HepG2 (cell line): Measurements from ENCODE around the gene ZBTB22. TPM values are rescaled to one million over a fixed set of nuclear protein-coding genes. Genes with fewer than 3 reads are reported as not detected.

Experiments
- CREB1 ChIP-seq, 2 experiments: fragments of 450-650 bp in 1 of 2; IDR thresholded peaks; 2 replicates each; pipeline ENCODE4 v1.6.1; 2016 to 2017; ENCODE audit warnings: control low read depth in 1 of 2, mild to moderate bottlenecking in 1 of 2, missing compliant biosample characterization in 1 of 2, missing genetic modification characterization in 1 of 2
- ELK4 ChIP-seq: sonication (generic); formaldehyde crosslinking; IDR thresholded peaks from 2 replicates; pipeline ENCODE4 v1.9.0; 2021; ENCODE audit warnings: missing genetic modification reagents, borderline replicate concordance
- EZH2 ChIP-seq: conservative IDR thresholded peaks from 2 replicates; pipeline ENCODE4 v1.6.1; 2012; ENCODE audit warnings: mild to moderate bottlenecking, low read depth, low read length, moderate library complexity
- GMEB1 ChIP-seq: sonication (generic); formaldehyde crosslinking; IDR thresholded peaks from 2 replicates; pipeline ENCODE4 v1.5.1; 2020; ENCODE audit warnings: missing genetic modification reagents, mild to moderate bottlenecking, borderline replicate concordance
- KLF15 ChIP-seq: sonication (generic); formaldehyde crosslinking; IDR thresholded peaks from 2 replicates; pipeline ENCODE4 v1.8.1; 2023; ENCODE audit warnings: borderline replicate concordance, mild to moderate bottlenecking, inconsistent platforms, missing genetic modification reagents, mixed read lengths
- MAFG ChIP-seq: sonication (generic); formaldehyde crosslinking; IDR thresholded peaks from 2 replicates; pipeline ENCODE4 v1.5.1; 2020; ENCODE audit warnings: mild to moderate bottlenecking, missing genetic modification reagents
- PHF20 ChIP-seq: sonication (generic); formaldehyde crosslinking; IDR thresholded peaks from 2 replicates; pipeline ENCODE4 v1.5.0; 2020; ENCODE audit warnings: mild to moderate bottlenecking, missing genetic modification reagents
- SAFB2 ChIP-seq: sonication (generic); formaldehyde crosslinking; IDR thresholded peaks from 2 replicates; pipeline ENCODE4 v1.5.1; 2020; ENCODE audit warnings: missing genetic modification reagents, low read depth, mild to moderate bottlenecking, borderline replicate concordance
- SIN3B ChIP-seq: fragments of 150-350 bp; IDR thresholded peaks from 2 replicates; pipeline ENCODE4 v1.6.1; 2014; ENCODE audit warnings: low read length
- TBX2 ChIP-seq: sonication (generic); formaldehyde crosslinking; IDR thresholded peaks from 2 replicates; pipeline ENCODE4 v1.5.0; 2020; ENCODE audit warnings: missing genetic modification reagents, mild to moderate bottlenecking, borderline replicate concordance
- THYN1 ChIP-seq: sonication (generic); formaldehyde crosslinking; IDR thresholded peaks from 2 replicates; pipeline ENCODE4 v1.8.1; 2023; ENCODE audit warnings: low read depth, mild to moderate bottlenecking, moderate library complexity, missing genetic modification reagents, borderline replicate concordance
- ZBTB25 ChIP-seq: IDR thresholded peaks from 2 replicates; pipeline ENCODE4 v1.6.1; 2018; ENCODE audit warnings: missing genetic modification reagents
- ZC3H13 ChIP-seq: sonication (generic); formaldehyde crosslinking; IDR thresholded peaks from 2 replicates; pipeline ENCODE4 v1.8.1; 2023; ENCODE audit warnings: mild to moderate bottlenecking, missing genetic modification reagents, moderate library complexity
- ZFP62 ChIP-seq: sonication (generic); formaldehyde crosslinking; IDR thresholded peaks from 2 replicates; pipeline ENCODE4 v1.4.0; 2020; ENCODE audit warnings: missing genetic modification reagents
- ZNF224 ChIP-seq: sonication (generic); formaldehyde crosslinking; IDR thresholded peaks from 2 replicates; pipeline ENCODE4 v1.5.0; 2020; ENCODE audit warnings: mild to moderate bottlenecking, missing genetic modification reagents
- ZNF343 ChIP-seq: sonication (generic); formaldehyde crosslinking; IDR thresholded peaks from 2 replicates; pipeline ENCODE4 v1.4.0; 2020; ENCODE audit warnings: mild to moderate bottlenecking, missing genetic modification reagents
- ZNF414 ChIP-seq: sonication (generic); formaldehyde crosslinking; IDR thresholded peaks from 2 replicates; pipeline ENCODE4 v1.5.0; 2020; ENCODE audit warnings: missing genetic modification reagents
- ZNF609 ChIP-seq: sonication (generic); formaldehyde crosslinking; IDR thresholded peaks from 2 replicates; pipeline ENCODE4 v1.4.0; 2020; ENCODE audit warnings: mild to moderate bottlenecking, missing genetic modification reagents, borderline replicate concordance
- polyA plus RNA-seq, 8 experiments: library from polyadenylated mRNA; depleted of rRNA in 3 of 8; stranded (reverse) in 7 of 8; unstranded in 1 of 8; fragments of >200 nt; fragmentation: Illumina TruSeq in 4 of 8; extraction: Trizol in 4 of 8; gene quantifications; 2 replicates each; pipeline versions ENCODE4 v1.2.1 to v1.2.3, GENCODE V29; 2011 to 2016; ENCODE audit warnings: low read depth in 4 of 8, missing spikeins in 1 of 8, mixed read lengths in 1 of 8; ENCODE audit not compliant: insufficient read depth in 1 of 8
- total RNA-seq, 5 experiments: library from RNA; depleted of rRNA; stranded (reverse); fragments of >200 nt; fragmentation: Illumina TruSeq; extraction: Trizol; gene quantifications; 2 replicates each; pipeline ENCODE4 v1.2.3, GENCODE V29; 2016; ENCODE audit warnings: low read depth in 1 of 5

The ZBTB22 gene
- total and polyA plus RNA-seq, 2 of the 13 experiments (the other 11 are each of a cell fraction or from before 2014, with no cell fraction given) = 8.0 to 10.6 TPM

- TF ChIP-seq ELK4 = peak; percentile 60; the same call in 1 of the 2 replicates
- peak; percentile 82; the same call in 1 of the 2 replicates for TF ChIP-seq KLF15 (CRISPR knock-in tag)
- TF ChIP-seq MAFG = no peak
- peak; percentile 93 for TF ChIP-seq ZBTB25 (CRISPR knock-in tag)
- TF ChIP-seq CREB1 (IDR thresholded peaks at IDR 0.05) = no peak
- peak; percentile 81 for TF ChIP-seq CREB1 (CRISPR knock-in tag; IDR thresholded peaks at IDR 0.05)
- TF ChIP-seq ZNF414 (CRISPR knock-in tag) = peak; percentile 23; the same call in 1 of the 2 replicates
- no peak; the same call in none of the 2 replicates for TF ChIP-seq SIN3B
- TF ChIP-seq GMEB1 = peak; percentile 63; the same call in 1 of the 2 replicates
- no peak; the same call in 1 of the 2 replicates for TF ChIP-seq ZNF609 (CRISPR knock-in tag)
- TF ChIP-seq SAFB2 (CRISPR knock-in tag) = peak; percentile 74; the same call in 1 of the 2 replicates
- TF ChIP-seq THYN1 = no peak
- peak; percentile 84; the same call in 1 of the 2 replicates for TF ChIP-seq ZNF224
- peak; percentile 63 for TF ChIP-seq TBX2 (CRISPR knock-in tag)
- peak; percentile 89 for TF ChIP-seq ZNF343 (CRISPR knock-in tag)
- TF ChIP-seq EZH2 = no peak
- 0 out of 2 replicates have a peak, but pooled peaks have one; percentile 52 for TF ChIP-seq ZFP62 (CRISPR knock-in tag)
- peak; percentile 70 for TF ChIP-seq PHF20
- peak; percentile 90 for TF ChIP-seq ZC3H13 (CRISPR knock-in tag)
Observed at GRCh38 chr6:33299237-33299944, 18.2 kb downstream of the ZBTB22 start (continued).
